ENCODE data around the gene HACD1.

The HACD1 gene

GRCh38 chr10:17557459-17557858 lies 59.7 kb downstream of the HACD1 start:
- H3K27ac Mint-ChIP-seq (ENCODE audit: low read depth): no peak overlapping the region

GRCh38 chr10:17548770-17549169 lies 68.4 kb downstream of the HACD1 start:
- Mint-ChIP-seq H3K27ac (ENCODE audit: low read depth) (peak overlapping the region; percentile 5), H3K27me3 (no peaks in the 10 kb centered on the region), H3K4me3 (no peak overlapping the region), H3K4me1 (no peaks in the 10 kb centered on the region), H3K9me3 (no peaks in the 10 kb centered on the region), H3K36me3 (ENCODE audit: insufficient read depth) (peaks cover 2% of the 10 kb centered on the region)
- ATAC-seq (replicated peaks; ENCODE audit: extremely low read depth, poor library complexity, severe bottlenecking): no peak
- DNase-seq (ENCODE audit: low spot score in 2 of 2): no peak

More at GRCh38 chr10:17557459-17557858, 59.7 kb downstream of the HACD1 start:
- H3K4me3 Mint-ChIP-seq: no peak overlapping the region
- no peaks in the 10 kb centered on the region for H3K4me1 Mint-ChIP-seq
- H3K36me3 Mint-ChIP-seq (ENCODE audit: insufficient read depth): no peaks in the 10 kb centered on the region
- ATAC-seq (replicated peaks; ENCODE audit: extremely low read depth, poor library complexity, severe bottlenecking) (no peak), DNase-seq (ENCODE audit: low spot score in 2 of 2) (no peak)
- H3K9me3 Mint-ChIP-seq: no peaks in the 10 kb centered on the region
- H3K27me3 Mint-ChIP-seq: no peaks in the 10 kb centered on the region

DNA sequence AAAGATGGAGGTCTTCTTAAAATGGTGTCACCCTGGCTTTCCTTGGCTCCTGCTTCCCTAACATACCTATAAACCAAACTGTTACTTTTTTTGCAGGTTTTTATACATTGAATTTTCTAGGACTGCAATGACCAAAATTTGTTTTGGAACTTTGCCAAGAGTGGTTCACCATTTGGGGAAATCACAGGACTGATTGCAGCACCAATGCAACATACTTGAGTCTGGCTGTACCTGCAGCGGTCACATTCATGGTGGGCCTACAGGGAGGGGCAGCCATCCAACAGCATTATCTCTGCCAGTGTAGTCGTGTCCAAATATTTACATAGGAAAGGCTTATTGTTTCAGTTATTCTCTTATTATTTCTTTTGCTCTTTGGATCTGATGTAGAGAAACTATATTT lies 69.0 kb downstream of the HACD1 start:
- no peak for DNase-seq (ENCODE audit: low spot score in 2 of 2)
- H3K4me3 Mint-ChIP-seq: no peak overlapping the region
- no peak for ATAC-seq (replicated peaks; ENCODE audit: extremely low read depth, poor library complexity, severe bottlenecking)
- H3K4me1 Mint-ChIP-seq: no peaks in the 10 kb centered on the region
- peaks cover 2% of the 10 kb centered on the region for H3K36me3 Mint-ChIP-seq (ENCODE audit: insufficient read depth)
- no peaks in the 10 kb centered on the region for H3K9me3 Mint-ChIP-seq
- H3K27me3 Mint-ChIP-seq: no peaks in the 10 kb centered on the region
- H3K27ac Mint-ChIP-seq (ENCODE audit: low read depth): peak overlapping the region; percentile 5

GRCh38 chr10:17547060-17547459 lies 70.1 kb downstream of the HACD1 start:
- no peak overlapping the region for H3K4me3 Mint-ChIP-seq
- DNase-seq (ENCODE audit: low spot score in 2 of 2): no peak
- no peaks in the 10 kb centered on the region for H3K27me3 Mint-ChIP-seq
- H3K4me1 Mint-ChIP-seq: no peaks in the 10 kb centered on the region
- no peaks in the 10 kb centered on the region for H3K9me3 Mint-ChIP-seq
- H3K27ac Mint-ChIP-seq (ENCODE audit: low read depth): no peak overlapping the region
- H3K36me3 Mint-ChIP-seq (ENCODE audit: insufficient read depth): peaks cover 2% of the 10 kb centered on the region
- ATAC-seq (replicated peaks; ENCODE audit: extremely low read depth, poor library complexity, severe bottlenecking): no peak

GRCh38 chr10:17544465-17544864 lies 72.7 kb downstream of the HACD1 start:
- ATAC-seq (replicated peaks; ENCODE audit: extremely low read depth, poor library complexity, severe bottlenecking) (no peak), DNase-seq (ENCODE audit: low spot score in 2 of 2) (no peak)
- Mint-ChIP-seq H3K36me3 (ENCODE audit: insufficient read depth) (peaks cover 2% of the 10 kb centered on the region), H3K4me1 (peaks cover 5% of the 10 kb centered on the region), H3K4me3 (no peak overlapping the region), H3K27me3 (no peaks in the 10 kb centered on the region), H3K9me3 (no peaks in the 10 kb centered on the region), H3K27ac (ENCODE audit: low read depth) (no peak overlapping the region)

Data from central memory CD8-positive, alpha-beta T cell (primary cell).